Transverse colon (tissue), 3 donors: Measurements from ENCODE around the gene SLC27A4.

ENCODE experiments used
- CTCF ChIP-seq, 5 experiments: fragments of 200-600 bp in 3 of 5; fragments of 450-650 bp in 2 of 5; sonication (generic) in 3 of 5; IDR thresholded peaks; 1 replicate in 2 of 5; 2 replicates in 3 of 5; pipeline ENCODE4 v1.5.1; 2016 to 2017; ENCODE audit warnings: antibody characterized with exemption in 5 of 5, inconsistent platforms in 3 of 5, mild to moderate bottlenecking in 2 of 5, moderate library complexity in 1 of 5
- POLR2A ChIP-seq: fragments of 450-650 bp; IDR thresholded peaks from one replicate; pipeline ENCODE4 v1.6.1; 2016; ENCODE audit warnings: antibody characterized with exemption, mild to moderate bottlenecking, moderate library complexity

DNA sequence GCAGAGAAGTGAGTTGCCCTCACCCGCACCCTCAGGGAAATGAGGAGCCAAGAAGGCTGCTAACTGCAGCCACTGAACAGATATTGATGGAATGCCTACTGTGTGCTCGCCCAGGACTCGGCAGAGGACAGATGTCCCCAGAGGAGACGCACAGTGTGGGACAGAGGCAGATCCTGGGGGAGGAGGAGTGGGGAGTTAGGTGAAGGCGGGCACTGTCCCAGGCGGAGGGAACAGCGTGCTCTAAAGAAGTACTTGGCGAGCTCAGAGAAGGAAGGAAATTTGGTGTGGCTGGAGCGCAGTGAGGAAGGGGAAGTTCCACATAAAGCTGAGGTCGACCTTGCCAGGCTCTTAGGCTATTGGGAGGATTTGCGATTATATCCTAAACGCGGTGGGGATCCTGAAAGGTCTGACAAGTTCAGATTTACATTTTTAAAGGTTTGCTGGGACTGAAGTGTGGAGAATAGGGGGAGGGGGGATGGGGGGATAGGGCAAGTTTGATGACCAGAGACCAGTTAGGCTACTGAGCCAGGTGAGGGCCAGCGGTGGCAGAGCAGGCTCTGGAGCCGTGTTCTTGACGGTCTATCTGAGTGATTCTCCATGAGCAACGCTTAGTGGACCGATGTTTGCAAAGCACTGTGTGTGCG, 56.8 kb downstream of the SLC27A4 start:
- TF ChIP-seq CTCF (IDR thresholded peaks at IDR 0.05) (no peak), POLR2A (no peak)
